ENCODE measurements around the gene ATN1.
A peak's percentile ranks its signal among the peaks of the same experiment; 100 is the strongest.

The ATN1 gene

DNA sequence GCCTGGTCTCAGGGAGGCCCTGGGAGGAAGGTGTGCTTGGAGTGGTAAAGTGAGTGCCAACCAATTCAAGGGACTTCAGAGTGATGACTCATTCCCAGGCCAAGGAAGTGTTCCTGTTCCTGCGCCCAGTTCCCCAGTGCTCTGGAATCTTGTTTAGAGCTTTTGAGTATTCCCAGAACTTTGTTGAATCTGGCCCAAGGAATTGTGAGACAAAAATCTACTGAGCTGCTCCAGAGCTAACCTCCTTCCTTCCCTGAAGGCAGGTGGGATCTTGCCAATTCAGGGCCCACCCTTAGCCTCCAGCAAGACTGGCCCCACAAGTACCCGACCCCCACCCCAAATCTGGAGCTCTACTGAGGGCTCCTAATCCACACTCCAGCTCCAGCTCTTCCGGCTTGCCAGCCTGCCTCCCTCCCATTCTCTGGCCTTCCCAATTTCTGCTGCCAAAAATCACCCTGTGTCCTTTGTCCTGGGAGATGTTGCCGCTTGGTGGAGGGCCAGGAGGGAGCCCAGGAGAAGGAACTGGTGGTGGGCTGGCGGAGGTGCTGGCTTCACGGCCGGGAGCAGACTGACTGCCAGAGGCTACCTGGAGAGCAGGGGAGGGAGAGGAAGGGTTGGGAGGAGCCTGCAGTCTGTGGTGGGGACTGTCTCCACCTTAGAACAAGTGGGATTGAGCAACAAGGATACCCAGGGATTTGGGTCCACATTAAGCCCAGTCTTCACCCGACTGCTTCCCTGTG is 2.0 kb upstream of the ATN1 start:
- DNase-seq (ENCODE audit: low read depth): no peak

- DNase-seq (ENCODE audit: low read depth): no peak
Observed at GRCh38 chr12:6928022-6928702, 403 bp downstream of the ATN1 start.

GRCh38 chr12:6928703-6929407 is 1.1 kb downstream of the ATN1 start:
- DNase-seq (ENCODE audit: low read depth): no peak

DNA sequence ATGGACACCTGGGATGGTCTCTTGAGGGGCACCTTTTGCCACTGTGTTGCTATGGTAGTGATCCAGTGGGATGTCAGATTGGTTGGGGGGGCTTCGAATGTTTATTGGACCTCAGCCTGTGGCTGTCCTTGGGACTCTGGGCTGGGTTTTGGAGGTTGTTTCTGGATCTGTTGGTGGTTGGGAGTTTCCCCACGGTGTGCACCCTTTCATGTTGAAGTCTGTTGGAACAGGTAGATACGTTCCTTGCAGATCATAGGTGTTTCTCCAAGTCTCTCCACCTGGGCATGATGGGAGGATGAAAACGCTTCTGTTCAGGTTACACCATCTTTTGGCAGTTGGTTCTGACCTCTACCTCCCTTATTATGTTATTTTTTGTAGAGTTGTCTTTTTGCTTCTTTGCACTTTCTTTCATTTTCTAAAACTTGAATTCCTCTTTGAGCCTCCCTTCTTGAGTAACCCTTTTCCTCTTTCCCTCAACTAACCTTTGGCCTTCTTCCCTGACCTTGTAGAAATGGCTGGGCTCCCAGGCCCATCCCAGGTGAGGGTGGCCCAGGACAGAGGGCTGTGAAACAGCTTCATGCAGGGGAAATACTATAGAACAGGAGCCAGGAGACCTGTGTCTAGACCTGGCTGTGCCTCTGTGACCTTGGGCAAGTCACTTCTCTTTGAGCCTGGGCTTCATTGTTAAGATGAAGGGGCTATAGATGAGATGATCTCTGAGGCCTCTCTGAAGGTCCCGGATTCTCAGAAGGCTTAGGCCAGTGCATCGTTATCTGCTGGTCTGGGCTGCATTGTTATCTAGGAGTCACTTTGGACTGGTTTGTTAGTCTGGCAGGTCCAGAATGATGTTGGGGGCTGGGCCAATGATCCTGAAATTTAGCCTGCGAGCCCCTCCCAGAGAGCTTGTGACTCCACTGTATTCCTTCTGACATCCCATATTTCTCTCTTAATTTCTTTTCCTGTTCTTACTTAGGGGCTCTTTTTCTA is 2.0 kb downstream of the ATN1 start:
- no peak for DNase-seq (ENCODE audit: low read depth)

DNA sequence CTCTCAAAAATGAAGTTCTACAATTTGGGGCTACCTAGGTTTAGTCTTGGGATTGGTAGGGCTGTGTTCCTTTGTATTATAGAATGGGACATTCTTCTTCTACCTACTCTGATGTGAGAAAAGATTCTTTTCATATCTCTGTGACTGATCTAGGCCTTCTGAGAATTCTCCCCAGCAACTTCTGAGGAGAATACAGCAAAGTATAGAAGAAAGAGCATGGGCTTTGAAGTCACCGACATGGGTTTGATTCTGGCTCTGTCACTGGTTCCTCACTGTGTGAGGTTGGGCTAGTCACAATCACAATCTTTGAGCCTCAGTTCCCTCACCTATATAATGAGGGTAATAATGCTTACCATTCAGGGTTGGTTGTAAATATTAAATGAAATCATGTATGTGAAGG is 5.0 kb downstream of the ATN1 start:
- DNase-seq (ENCODE audit: low read depth): no peak

GRCh38 chr12:6934110-6934509 is 6.4 kb downstream of the ATN1 start:
- DNase-seq (ENCODE audit: low read depth): no peak

GRCh38 chr12:6935371-6936193 is 7.8 kb downstream of the ATN1 start:
- DNase-seq (ENCODE audit: low read depth): no peak

- DNase-seq (ENCODE audit: low read depth): no peak
Observed at GRCh38 chr12:6936194-6936635, 8.5 kb downstream of the ATN1 start.

GRCh38 chr12:6936636-6937480 is 9.1 kb downstream of the ATN1 start:
- no peak for DNase-seq (ENCODE audit: low read depth)

- peak; percentile 90 for DNase-seq (ENCODE audit: low read depth)
Observed at GRCh38 chr12:6937481-6938352, 10.0 kb downstream of the ATN1 start.

DNA sequence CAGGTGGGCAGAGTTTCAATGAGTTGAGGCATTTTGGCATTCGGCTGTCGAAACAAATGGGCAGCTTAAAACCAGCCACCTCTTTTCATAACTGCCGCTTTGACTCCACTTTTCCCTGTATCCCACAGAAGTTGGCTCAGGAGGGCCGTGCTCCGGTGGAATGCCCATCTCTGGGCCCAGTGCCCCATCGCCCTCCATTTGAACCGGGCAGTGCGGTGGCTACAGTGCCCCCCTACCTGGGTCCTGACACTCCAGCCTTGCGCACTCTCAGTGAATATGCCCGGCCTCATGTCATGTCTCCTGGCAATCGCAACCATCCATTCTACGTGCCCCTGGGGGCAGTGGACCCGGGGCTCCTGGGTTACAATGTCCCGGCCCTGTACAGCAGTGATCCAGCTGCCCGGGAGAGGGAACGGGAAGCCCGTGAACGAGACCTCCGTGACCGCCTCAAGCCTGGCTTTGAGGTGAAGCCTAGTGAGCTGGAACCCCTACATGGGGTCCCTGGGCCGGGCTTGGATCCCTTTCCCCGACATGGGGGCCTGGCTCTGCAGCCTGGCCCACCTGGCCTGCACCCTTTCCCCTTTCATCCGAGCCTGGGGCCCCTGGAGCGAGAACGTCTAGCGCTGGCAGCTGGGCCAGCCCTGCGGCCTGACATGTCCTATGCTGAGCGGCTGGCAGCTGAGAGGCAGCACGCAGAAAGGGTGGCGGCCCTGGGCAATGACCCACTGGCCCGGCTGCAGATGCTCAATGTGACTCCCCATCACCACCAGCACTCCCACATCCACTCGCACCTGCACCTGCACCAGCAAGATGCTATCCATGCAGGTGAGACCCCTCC is 10.8 kb downstream of the ATN1 start:
- no peak for DNase-seq (ENCODE audit: low read depth)

- DNase-seq (ENCODE audit: low read depth): no peak
Observed at GRCh38 chr12:6939191-6939540, 11.4 kb downstream of the ATN1 start.

DNA sequence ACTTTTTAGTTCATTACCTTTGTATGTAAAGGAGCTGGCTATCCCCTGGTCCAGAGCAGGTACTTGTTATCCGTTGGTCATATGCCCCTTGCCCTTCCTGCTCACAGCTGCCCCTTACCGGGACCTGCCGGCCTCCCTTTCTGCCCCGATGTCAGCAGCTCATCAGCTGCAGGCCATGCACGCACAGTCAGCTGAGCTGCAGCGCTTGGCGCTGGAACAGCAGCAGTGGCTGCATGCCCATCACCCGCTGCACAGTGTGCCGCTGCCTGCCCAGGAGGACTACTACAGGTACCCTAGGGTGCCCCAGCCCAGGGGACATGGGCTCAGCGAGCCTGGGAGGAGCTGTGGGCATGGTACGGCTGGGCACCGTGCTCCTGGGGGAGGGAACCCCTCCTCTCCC is 13.5 kb downstream of the ATN1 start:
- no peak for DNase-seq (ENCODE audit: low read depth)

GRCh38 chr12:6941782-6942181 is 14.0 kb downstream of the ATN1 start:
- DNase-seq (ENCODE audit: low read depth): no peak

- DNase-seq (ENCODE audit: low read depth): no peak
Observed at GRCh38 chr12:6942331-6942665, 14.5 kb downstream of the ATN1 start.

DNA sequence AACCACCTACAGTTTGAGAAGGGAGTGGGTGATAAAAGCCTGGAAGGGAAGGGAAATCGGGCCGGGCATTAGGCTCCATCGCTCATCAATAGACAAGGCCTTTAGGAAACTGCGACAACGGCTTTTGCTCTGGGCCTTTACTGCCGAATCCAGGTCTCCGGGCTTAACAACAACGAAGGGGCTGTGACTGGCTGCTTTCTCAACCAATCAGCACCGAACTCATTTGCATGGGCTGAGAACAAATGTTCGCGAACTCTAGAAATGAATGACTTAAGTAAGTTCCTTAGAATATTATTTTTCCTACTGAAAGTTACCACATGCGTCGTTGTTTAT is 15.6 kb downstream of the ATN1 start:
- DNase-seq (ENCODE audit: low read depth): no peak

- DNase-seq (ENCODE audit: low read depth): peak; percentile 66
Observed at GRCh38 chr12:6943722-6944380, 16.1 kb downstream of the ATN1 start, which contains the start of the genes C12orf57 and RNU7-1. Gene C12orf57, plus strand, starts transcription at chr12:6944022. Its CDS starts 100 bp downstream, at chr12:6944122. Gene RNU7-1, plus strand, starts transcription at chr12:6943816.

Data from activated T-helper 9 cell treated with anti-CD3 and anti-CD28 coated beads, Interleukin-2, amount 50 U/mL, for 16 hours (primary cell).